GM12874 (cell line): Measurements from ENCODE around the gene PRDM12.

Experiments used
- CTCF ChIP-seq: IDR thresholded peaks from 2 replicates; pipeline ENCODE4 v1.5.1; 2011; ENCODE audit warnings: low read depth, mild to moderate bottlenecking, control low read depth, low read length, moderate library complexity; ENCODE audit not compliant: insufficient read depth

PRDM12 gene

GRCh38 chr9:130693426-130694191 lies 29.2 kb downstream of the PRDM12 start, which contains the start of gene EXOSC2:
TSS of gene EXOSC2 (plus strand) at chr9:130693780. CDS start at chr9:130693792, 12 bp downstream.
- no peak for TF ChIP-seq CTCF

GRCh38 chr9:130694205-130694604 lies 29.8 kb downstream of the PRDM12 start:
- TF ChIP-seq CTCF: no peak

GRCh38 chr9:130696139-130696650 lies 31.8 kb downstream of the PRDM12 start:
- TF ChIP-seq CTCF: no peak

GRCh38 chr9:130696996-130697395 lies 32.6 kb downstream of the PRDM12 start:
- no peak for TF ChIP-seq CTCF

DNA sequence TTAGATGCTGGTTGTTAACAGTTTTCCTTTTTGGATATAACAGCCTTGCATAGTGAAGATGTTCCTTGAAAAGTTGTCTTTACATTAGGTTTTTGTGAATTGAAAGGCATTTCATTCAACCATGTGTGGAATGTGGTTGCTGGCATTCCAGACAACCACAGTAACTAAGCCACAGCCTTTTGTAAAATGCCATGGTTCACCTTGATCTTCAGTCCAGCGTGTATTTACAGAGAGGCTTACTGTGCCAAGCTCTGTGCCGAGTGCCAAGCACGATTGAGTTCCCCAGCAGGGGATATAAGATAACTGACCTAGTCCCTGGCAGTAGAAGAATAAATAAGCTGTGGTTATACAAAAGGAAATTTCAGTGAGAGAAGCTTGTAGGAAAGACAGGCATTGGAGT lies 34.1 kb downstream of the PRDM12 start:
- TF ChIP-seq CTCF: no peak

- TF ChIP-seq CTCF: no peak
Observed at GRCh38 chr9:130699047-130699446, 34.7 kb downstream of the PRDM12 start.

GRCh38 chr9:130701059-130702022 lies 36.9 kb downstream of the PRDM12 start:
- peak; percentile 93 for TF ChIP-seq CTCF
